Measurements from ENCODE around the gene MARCHF2.

The MARCHF2 gene

DNA sequence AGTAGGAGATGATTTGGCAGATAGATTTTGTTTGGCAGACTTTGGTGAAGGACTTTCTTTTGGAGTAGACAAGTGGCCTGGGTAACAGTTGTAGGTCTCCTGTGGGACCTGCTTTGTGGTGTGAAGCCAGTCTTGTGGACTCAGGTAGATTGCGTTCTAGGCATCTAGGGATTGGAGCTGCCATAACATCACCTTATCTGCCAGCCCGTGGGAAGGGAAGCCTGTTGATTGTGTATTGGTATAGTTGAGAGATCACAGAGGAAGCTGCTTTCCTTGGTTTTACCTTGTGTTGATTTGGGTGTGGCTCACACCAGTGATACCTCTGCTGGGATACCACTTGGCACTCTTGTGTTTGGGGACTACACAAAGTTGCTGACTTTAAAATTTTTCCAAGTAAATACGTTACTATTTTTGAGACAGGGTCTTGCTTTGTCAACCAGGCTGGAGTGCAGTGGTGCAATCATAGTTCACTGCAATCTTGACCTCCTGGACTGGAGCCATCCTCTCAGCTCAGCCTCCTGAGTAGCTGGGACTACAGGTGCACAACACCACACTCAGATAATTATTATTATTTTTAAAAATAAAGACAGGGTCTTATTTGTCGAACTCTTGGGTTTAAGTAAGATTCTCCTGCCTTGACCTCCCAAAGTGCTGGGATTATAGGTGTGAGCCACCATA, 39.5 kb downstream of the MARCHF2 start:
- TF ChIP-seq, protein P1, sequence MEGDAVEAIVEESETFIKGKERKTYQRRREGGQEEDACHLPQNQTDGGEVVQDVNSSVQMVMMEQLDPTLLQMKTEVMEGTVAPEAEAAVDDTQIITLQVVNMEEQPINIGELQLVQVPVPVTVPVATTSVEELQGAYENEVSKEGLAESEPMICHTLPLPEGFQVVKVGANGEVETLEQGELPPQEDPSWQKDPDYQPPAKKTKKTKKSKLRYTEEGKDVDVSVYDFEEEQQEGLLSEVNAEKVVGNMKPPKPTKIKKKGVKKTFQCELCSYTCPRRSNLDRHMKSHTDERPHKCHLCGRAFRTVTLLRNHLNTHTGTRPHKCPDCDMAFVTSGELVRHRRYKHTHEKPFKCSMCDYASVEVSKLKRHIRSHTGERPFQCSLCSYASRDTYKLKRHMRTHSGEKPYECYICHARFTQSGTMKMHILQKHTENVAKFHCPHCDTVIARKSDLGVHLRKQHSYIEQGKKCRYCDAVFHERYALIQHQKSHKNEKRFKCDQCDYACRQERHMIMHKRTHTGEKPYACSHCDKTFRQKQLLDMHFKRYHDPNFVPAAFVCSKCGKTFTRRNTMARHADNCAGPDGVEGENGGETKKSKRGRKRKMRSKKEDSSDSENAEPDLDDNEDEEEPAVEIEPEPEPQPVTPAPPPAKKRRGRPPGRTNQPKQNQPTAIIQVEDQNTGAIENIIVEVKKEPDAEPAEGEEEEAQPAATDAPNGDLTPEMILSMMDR (IDR thresholded peaks at IDR 0.05; ENCODE audit: control insufficient read depth, insufficient read depth, low read depth, low read length, missing control alignments) = no peak
- no peak for DNase-seq (ENCODE audit: low read depth)
- no peak overlapping the region for H3K4me3 ChIP-seq (ENCODE audit: control insufficient read depth, low read depth, low read length)

DNA sequence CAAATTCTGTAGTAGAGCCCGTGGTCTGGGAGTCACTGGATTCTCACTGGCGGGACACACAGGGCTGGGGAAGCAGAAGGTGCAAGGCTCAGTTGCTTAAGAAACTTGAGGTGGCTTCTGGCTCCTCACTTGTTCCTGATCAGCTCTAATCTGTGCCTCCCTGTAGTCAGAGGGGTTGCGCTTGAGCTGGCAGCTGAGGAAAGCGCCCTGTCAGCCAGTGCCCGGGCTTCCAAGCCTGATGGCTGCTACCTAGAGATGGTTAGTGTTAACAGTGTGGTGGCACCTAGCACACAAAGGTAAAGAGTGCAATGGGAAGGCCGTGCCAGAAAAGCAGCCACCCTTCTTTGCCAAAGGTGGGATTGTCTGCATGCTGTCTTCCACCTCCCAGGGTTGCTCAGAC, 40.5 kb downstream of the MARCHF2 start:
- TF ChIP-seq, protein P1 (IDR thresholded peaks at IDR 0.05; ENCODE audit: control insufficient read depth, insufficient read depth, low read depth, low read length, missing control alignments) = no peak
- H3K4me3 ChIP-seq (ENCODE audit: control insufficient read depth, low read depth, low read length) = no peak overlapping the region
- DNase-seq (ENCODE audit: low read depth) = no peak

DNA sequence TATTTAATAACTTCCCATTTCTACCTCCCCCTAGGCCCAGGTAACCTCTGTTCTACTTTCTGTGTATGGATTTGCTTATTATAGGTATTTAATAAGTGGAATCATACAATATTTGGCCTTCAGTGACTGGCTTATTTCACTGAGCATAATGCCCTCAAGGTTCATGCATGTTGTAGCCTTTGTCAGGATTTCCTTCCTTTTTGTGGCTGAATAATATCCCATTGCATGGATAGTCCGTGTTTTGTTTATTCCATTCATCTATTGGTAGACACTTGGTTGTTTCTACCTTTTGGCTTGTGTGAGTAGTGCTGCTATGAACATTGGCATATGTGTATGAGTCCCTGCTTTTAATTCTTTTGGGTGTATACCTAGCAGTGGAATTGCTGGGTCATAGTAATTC, 41.1 kb downstream of the MARCHF2 start:
- DNase-seq (ENCODE audit: low read depth) = no peak
- TF ChIP-seq, protein P1 (IDR thresholded peaks at IDR 0.05; ENCODE audit: control insufficient read depth, insufficient read depth, low read depth, low read length, missing control alignments) = no peak
- no peak overlapping the region for H3K4me3 ChIP-seq (ENCODE audit: control insufficient read depth, low read depth, low read length)

DNA sequence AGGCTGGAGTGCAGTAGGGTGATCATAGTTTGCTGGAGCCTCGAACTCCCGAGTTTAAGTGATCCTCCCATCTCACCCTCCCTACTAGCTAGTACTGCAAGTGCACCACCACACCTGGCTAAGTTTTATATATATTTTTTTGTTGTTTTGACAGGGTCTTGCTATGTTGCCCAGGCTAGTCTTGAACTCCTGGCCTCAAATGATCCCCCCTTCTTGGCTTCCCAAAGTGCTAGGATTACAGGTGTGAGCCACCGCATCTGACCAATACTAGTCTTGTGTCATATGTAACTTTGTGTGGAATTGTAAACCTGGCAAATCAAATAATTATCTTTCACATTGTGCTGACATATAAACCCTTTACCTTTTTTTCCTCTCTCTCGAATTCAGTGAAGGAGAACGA, 41.9 kb downstream of the MARCHF2 start:
- no peak for DNase-seq (ENCODE audit: low read depth)
- H3K4me3 ChIP-seq (ENCODE audit: control insufficient read depth, low read depth, low read length) = no peak overlapping the region
- TF ChIP-seq, protein P1 (IDR thresholded peaks at IDR 0.05; ENCODE audit: control insufficient read depth, insufficient read depth, low read depth, low read length, missing control alignments) = no peak

DNA sequence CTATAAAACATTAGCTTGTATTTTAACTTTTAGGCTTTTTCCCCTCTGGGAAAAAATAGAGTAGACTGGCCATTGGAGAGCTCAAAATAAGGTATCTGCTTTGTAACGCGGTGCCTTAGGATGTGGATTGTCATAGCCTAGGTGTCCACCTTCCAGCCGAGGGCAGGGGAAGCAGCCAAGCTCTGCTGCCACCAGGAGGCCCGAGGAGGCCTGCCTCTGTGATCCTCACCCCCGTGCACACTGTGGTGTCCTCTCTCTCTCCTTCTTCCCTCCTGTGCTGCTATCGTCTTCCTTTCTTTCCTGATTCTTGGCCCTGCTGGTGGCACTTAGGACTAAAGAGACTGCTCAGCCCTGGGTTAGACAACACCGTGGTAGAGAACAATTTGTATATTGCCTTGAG, 43.0 kb downstream of the MARCHF2 start:
- no peak for DNase-seq (ENCODE audit: low read depth)
- TF ChIP-seq, protein P1 (IDR thresholded peaks at IDR 0.05; ENCODE audit: control insufficient read depth, insufficient read depth, low read depth, low read length, missing control alignments) = peak; percentile 6
- no peak overlapping the region for H3K4me3 ChIP-seq (ENCODE audit: control insufficient read depth, low read depth, low read length)

DNA sequence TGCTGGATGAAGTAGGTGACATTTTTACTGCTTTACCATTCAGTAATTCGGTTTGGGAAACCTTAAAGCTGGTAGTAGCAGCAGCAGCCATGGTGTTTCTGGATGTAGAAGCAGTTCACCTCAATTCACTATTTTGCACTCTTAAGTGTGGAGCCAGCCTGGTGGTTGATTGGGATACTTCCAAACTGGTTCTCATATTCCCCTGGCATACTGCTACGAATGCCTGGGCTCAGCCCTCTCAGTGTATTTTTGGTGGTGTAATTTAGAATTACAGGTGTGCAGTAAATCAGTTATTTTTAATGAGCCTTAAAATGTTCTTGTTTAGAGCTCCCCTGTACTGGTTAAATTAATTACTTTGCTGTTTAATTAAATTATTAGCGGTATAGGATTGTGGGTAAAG, 44.1 kb downstream of the MARCHF2 start:
- TF ChIP-seq, protein P1 (IDR thresholded peaks at IDR 0.05; ENCODE audit: control insufficient read depth, insufficient read depth, low read depth, low read length, missing control alignments) = no peak
- H3K4me3 ChIP-seq (ENCODE audit: control insufficient read depth, low read depth, low read length) = no peak overlapping the region
- no peak for DNase-seq (ENCODE audit: low read depth)

All from AG09309 (cell line).